ENCODE data around the gene SDK1.

DNA sequence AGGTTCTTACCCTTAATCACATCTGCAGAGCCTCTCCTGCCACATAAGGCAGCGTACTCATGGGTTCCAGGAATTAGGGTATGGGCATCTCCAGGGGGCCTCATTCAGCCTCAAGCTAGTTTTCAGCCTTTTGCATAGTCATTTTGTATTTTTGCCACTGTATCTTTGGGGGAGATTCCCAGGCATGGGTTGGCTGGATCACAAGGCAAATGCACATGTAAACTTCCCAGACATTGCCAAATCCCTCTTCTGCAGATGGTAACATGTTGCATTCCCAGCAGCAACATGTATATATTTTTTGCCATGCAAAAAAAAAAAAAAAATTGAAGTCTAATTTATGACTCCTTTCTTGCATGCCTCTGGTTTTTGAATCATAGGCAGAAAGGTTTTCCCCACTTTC lies 785.7 kb downstream of the SDK1 start:
- TF ChIP-seq POLR2A (IDR thresholded peaks at IDR 0.05): no peak
- TF ChIP-seq CTCF (IDR thresholded peaks at IDR 0.05 in 4 of 5, conservative IDR thresholded peaks at IDR 0.05 in 1 of 5): no peak
